Fibroblast of lung (primary cell): ENCODE data around the gene IL1A.

Experiments used
- EZH2 ChIP-seq: IDR thresholded peaks from 2 replicates; pipeline ENCODE4 v1.5.1; 2012; ENCODE audit warnings: low read length, control low read depth, mild to moderate bottlenecking; ENCODE audit errors: missing control alignments
- TF ChIP-seq, protein P1 (sequence below), 2 donors: IDR thresholded peaks in 1 of 2; conservative IDR thresholded peaks in 1 of 2; 1 replicate in 1 of 2; 2 replicates in 1 of 2; pipeline ENCODE4 v1.5.1; 2011 to 2012; ENCODE audit warnings: low read length in 2 of 2, control low read depth in 1 of 2, inconsistent platforms in 1 of 2, low read depth in 1 of 2, mild to moderate bottlenecking in 1 of 2

DNA sequence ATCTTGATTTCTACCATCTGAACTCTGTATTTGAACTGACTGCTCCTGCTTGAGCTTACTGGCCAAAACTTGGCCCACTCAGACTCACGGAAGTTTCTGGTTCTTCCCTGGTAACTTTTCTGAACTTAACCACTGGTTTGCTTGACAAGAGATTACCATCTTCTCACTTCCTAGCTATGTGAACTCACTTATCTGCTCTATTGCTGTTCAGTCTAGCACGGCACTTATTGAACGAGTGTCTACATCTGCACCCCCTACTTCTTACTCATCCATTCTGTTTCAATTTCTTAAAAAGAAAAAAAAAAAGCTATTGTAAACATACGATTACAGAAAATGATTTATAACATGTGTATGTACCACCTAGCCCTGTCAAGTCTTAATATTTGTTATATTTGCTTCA, 28.8 kb downstream of the IL1A start:
- TF ChIP-seq, protein P1, sequence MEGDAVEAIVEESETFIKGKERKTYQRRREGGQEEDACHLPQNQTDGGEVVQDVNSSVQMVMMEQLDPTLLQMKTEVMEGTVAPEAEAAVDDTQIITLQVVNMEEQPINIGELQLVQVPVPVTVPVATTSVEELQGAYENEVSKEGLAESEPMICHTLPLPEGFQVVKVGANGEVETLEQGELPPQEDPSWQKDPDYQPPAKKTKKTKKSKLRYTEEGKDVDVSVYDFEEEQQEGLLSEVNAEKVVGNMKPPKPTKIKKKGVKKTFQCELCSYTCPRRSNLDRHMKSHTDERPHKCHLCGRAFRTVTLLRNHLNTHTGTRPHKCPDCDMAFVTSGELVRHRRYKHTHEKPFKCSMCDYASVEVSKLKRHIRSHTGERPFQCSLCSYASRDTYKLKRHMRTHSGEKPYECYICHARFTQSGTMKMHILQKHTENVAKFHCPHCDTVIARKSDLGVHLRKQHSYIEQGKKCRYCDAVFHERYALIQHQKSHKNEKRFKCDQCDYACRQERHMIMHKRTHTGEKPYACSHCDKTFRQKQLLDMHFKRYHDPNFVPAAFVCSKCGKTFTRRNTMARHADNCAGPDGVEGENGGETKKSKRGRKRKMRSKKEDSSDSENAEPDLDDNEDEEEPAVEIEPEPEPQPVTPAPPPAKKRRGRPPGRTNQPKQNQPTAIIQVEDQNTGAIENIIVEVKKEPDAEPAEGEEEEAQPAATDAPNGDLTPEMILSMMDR (conservative IDR thresholded peaks at IDR 0.05 in 1 of 2, IDR thresholded peaks at IDR 0.05 in 1 of 2; ENCODE audit: low read depth in 1 of 2, low read length in 2 of 2), result no peak
- TF ChIP-seq EZH2, result no peak
